OCI-LY3 (cell line): ENCODE data around the gene ZNF385C.

Source experiments
- EZH2phosphoT487 ChIP-seq: fragments of 200-600 bp; shearing (Covaris generic); IDR thresholded peaks from 2 replicates; pipeline ENCODE4 v1.6.1; 2018; ENCODE audit warnings: antibody characterized with exemption, mixed run types, low read depth
- TF ChIP-seq, protein P1 (sequence below): fragments of 200-600, 300-600 bp; sonication (generic); IDR thresholded peaks from 2 replicates; pipeline ENCODE4 v1.5.1; 2014; ENCODE audit warnings: antibody characterized with exemption, low read length, low read depth

DNA sequence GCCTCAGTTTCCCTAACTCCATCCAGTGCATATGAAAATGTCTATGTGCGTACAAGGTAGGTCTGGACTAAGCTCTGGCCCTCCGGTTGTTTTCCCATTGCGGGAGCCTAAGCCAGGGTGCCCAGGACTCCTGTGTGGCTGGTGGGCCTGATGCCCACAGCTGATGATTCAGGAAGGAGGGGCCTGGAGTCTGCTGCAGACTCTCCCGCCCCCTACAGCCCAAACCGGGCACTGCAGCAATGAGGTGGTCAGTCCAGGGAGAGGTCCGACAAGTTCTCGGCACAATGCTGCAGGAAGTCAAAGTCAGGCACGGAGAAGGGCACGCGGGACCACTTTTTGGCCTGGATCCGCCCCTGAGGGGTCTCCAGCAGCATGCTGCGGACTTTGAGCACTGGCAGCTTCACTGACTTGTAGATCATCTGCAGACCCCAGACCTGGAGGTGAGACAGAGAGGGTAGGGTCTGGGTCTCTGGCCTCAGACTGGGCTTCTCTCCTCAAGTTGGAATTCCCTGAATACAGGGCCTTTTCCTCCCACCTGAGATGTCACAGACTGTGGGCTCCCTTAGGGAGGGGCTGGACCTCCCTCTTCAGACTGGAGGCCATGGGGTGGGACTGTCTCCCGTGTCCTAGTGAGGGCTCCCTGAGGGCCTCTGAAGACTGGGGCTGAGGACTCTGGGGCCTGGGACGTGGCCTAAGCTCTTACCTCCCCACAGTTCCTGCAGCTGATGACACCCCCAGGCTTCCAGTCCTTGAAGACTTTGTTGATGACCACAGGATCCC is 3.4 kb upstream of the ZNF385C start:
- TF ChIP-seq, protein P1, sequence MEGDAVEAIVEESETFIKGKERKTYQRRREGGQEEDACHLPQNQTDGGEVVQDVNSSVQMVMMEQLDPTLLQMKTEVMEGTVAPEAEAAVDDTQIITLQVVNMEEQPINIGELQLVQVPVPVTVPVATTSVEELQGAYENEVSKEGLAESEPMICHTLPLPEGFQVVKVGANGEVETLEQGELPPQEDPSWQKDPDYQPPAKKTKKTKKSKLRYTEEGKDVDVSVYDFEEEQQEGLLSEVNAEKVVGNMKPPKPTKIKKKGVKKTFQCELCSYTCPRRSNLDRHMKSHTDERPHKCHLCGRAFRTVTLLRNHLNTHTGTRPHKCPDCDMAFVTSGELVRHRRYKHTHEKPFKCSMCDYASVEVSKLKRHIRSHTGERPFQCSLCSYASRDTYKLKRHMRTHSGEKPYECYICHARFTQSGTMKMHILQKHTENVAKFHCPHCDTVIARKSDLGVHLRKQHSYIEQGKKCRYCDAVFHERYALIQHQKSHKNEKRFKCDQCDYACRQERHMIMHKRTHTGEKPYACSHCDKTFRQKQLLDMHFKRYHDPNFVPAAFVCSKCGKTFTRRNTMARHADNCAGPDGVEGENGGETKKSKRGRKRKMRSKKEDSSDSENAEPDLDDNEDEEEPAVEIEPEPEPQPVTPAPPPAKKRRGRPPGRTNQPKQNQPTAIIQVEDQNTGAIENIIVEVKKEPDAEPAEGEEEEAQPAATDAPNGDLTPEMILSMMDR = peak; percentile 95
- TF ChIP-seq EZH2phosphoT487 = no peak
